H9 (cell line): ENCODE data around the gene LRRC7. TPM values are rescaled to one million over a fixed set of nuclear protein-coding genes. Genes with fewer than 3 reads are reported as not detected.

Experiments used
- DNase-seq: peaks from one replicate; pipeline ENCODE4 v3.0.0-alpha.2; 2017
- H2AFZ ChIP-seq: one replicate; pipeline ENCODE4 v1.6.1; 2013; ENCODE audit warnings: mild to moderate bottlenecking, low read length, control low read depth, moderate library complexity
- H2AK5ac ChIP-seq: 2 replicates; pipeline ENCODE4 v1.6.1; 2013; ENCODE audit warnings: low read length, control low read depth, mixed read lengths; ENCODE audit not compliant: insufficient read length
- H2BK120ac ChIP-seq: one replicate; pipeline ENCODE4 v1.6.1; 2013; ENCODE audit warnings: low read depth, mild to moderate bottlenecking, low read length, control low read depth, inconsistent platforms; ENCODE audit not compliant: poor library complexity, severe bottlenecking
- H2BK12ac ChIP-seq: 2 replicates; pipeline ENCODE4 v1.6.1; 2013; ENCODE audit warnings: low read length, control low read depth, mixed read lengths, low read depth; ENCODE audit not compliant: insufficient read length
- H2BK15ac ChIP-seq: 2 replicates; pipeline ENCODE4 v1.6.1; 2013; ENCODE audit warnings: low read depth, low read length, control low read depth
- H2BK20ac ChIP-seq: one replicate; pipeline ENCODE4 v1.6.1; 2013; ENCODE audit warnings: low read depth, mild to moderate bottlenecking, low read length, control low read depth, inconsistent platforms; ENCODE audit not compliant: poor library complexity, severe bottlenecking
- H2BK5ac ChIP-seq: 2 replicates; pipeline ENCODE4 v1.6.1; 2013; ENCODE audit warnings: low read length, control low read depth, mixed read lengths; ENCODE audit not compliant: insufficient read length
- H3K14ac ChIP-seq: 2 replicates; pipeline ENCODE4 v1.6.1; 2013; ENCODE audit warnings: low read length, control low read depth; ENCODE audit not compliant: insufficient read depth
- H3K18ac ChIP-seq: 2 replicates; pipeline ENCODE4 v1.6.1; 2013; ENCODE audit warnings: low read depth, mild to moderate bottlenecking, mixed read lengths, low read length, control low read depth; ENCODE audit not compliant: insufficient read length
- H3K23ac ChIP-seq: 2 replicates; pipeline ENCODE4 v1.6.1; 2013; ENCODE audit warnings: low read length, control low read depth, mixed read lengths, low read depth; ENCODE audit not compliant: insufficient read length
- H3K23me2 ChIP-seq: 2 replicates; pipeline ENCODE4 v1.6.1; 2013; ENCODE audit warnings: low read depth, mild to moderate bottlenecking, mixed read lengths, low read length, control low read depth; ENCODE audit not compliant: insufficient read length, poor library complexity, severe bottlenecking
- H3K27ac ChIP-seq: 2 replicates; pipeline ENCODE4 v1.5.1; 2013; ENCODE audit warnings: low read length, control low read depth, mixed read lengths, low read depth; ENCODE audit not compliant: insufficient read length
- H3K27me3 ChIP-seq: 2 replicates; pipeline ENCODE4 v1.6.1; 2013; ENCODE audit warnings: low read length, control low read depth, inconsistent platforms; ENCODE audit not compliant: insufficient read depth
- H3K4ac ChIP-seq: 2 replicates; pipeline ENCODE4 v1.6.1; 2013; ENCODE audit warnings: low read depth, mild to moderate bottlenecking, control low read depth, inconsistent platforms, low read length, moderate library complexity
- H3K4me1 ChIP-seq: 2 replicates; pipeline ENCODE4 v1.6.1; 2013; ENCODE audit warnings: low read length, control low read depth, inconsistent platforms; ENCODE audit not compliant: insufficient read depth
- H3K4me2 ChIP-seq: 2 replicates; pipeline ENCODE4 v1.6.1; 2013; ENCODE audit warnings: low read length, control low read depth, mixed read lengths; ENCODE audit not compliant: insufficient read length, insufficient read depth
- H3K56ac ChIP-seq: 2 replicates; pipeline ENCODE4 v1.6.1; 2013; ENCODE audit warnings: low read depth, mild to moderate bottlenecking, mixed read lengths, low read length, control low read depth; ENCODE audit not compliant: insufficient read length
- H3K79me1 ChIP-seq: 2 replicates; pipeline ENCODE4 v1.6.1; 2013; ENCODE audit warnings: low read depth, mild to moderate bottlenecking, moderate library complexity, low read length, control low read depth, inconsistent platforms; ENCODE audit not compliant: insufficient read depth, poor library complexity, severe bottlenecking
- H3K79me2 ChIP-seq: 2 replicates; pipeline ENCODE4 v1.6.1; 2013; ENCODE audit warnings: low read length, control low read depth, inconsistent platforms; ENCODE audit not compliant: insufficient read depth
- H3K9ac ChIP-seq: 2 replicates; pipeline ENCODE4 v1.6.1; 2013; ENCODE audit warnings: low read length, control low read depth, mixed read lengths; ENCODE audit not compliant: insufficient read length; ENCODE audit errors: extremely low read depth
- H3K9me3 ChIP-seq: one replicate; pipeline ENCODE4 v1.6.1; 2013; ENCODE audit warnings: low read depth, low read length, inconsistent platforms; ENCODE audit not compliant: control insufficient read depth
- H3T11ph ChIP-seq: one replicate; pipeline ENCODE4 v1.6.1; 2013; ENCODE audit warnings: mild to moderate bottlenecking, low read length, control low read depth, inconsistent platforms
- H4K20me1 ChIP-seq: one replicate; pipeline ENCODE4 v1.6.1; 2013; ENCODE audit not compliant: control insufficient read depth, insufficient read length, insufficient read depth
- H4K5ac ChIP-seq: 2 replicates; pipeline ENCODE4 v1.6.1; 2013; ENCODE audit warnings: low read depth, mild to moderate bottlenecking, mixed read lengths, low read length, control low read depth; ENCODE audit not compliant: insufficient read length
- H4K8ac ChIP-seq: replicated peaks from 2 replicates; pipeline ENCODE4 v1.6.1; 2013; ENCODE audit warnings: low read length, control low read depth, mixed read lengths, low read depth; ENCODE audit not compliant: insufficient read length
- H4K91ac ChIP-seq: 2 replicates; pipeline ENCODE4 v1.6.1; 2013; ENCODE audit warnings: low read depth, mild to moderate bottlenecking, moderate library complexity, mixed read lengths, low read length, control low read depth; ENCODE audit not compliant: insufficient read length
- H3K27ac Mint-ChIP-seq, 3 experiments: 2 replicates in 2 of 3; 3 replicates in 1 of 3; pipeline ENCODE4 v1.8.0; 2020 to 2021; ENCODE audit warnings: mixed read lengths in 3 of 3, mild to moderate bottlenecking in 1 of 3, moderate library complexity in 1 of 3
- H3K27me3 Mint-ChIP-seq: 2 replicates; pipeline ENCODE4 v1.8.0; 2021; ENCODE audit warnings: low read depth, mild to moderate bottlenecking, moderate library complexity, mixed read lengths
- H3K36me3 Mint-ChIP-seq, 3 experiments: 2 replicates in 2 of 3; 3 replicates in 1 of 3; pipeline ENCODE4 v1.8.0; 2020 to 2021; ENCODE audit warnings: low read depth in 3 of 3, mixed read lengths in 3 of 3; ENCODE audit not compliant: insufficient read depth in 1 of 3
- H3K4me1 Mint-ChIP-seq, 2 experiments: 2 replicates each; pipeline ENCODE4 v1.8.0; 2020; ENCODE audit warnings: mixed read lengths in 2 of 2
- H3K4me3 Mint-ChIP-seq, 2 experiments: 2 replicates in 1 of 2; 3 replicates in 1 of 2; pipeline ENCODE4 v1.8.0; 2020 to 2021; ENCODE audit warnings: mild to moderate bottlenecking in 2 of 2, mixed read lengths in 2 of 2, moderate library complexity in 1 of 2
- H3K9me3 Mint-ChIP-seq, 2 experiments: 2 replicates in 1 of 2; 3 replicates in 1 of 2; pipeline ENCODE4 v1.8.0; 2020; ENCODE audit warnings: mild to moderate bottlenecking in 2 of 2, mixed read lengths in 2 of 2, moderate library complexity in 1 of 2
- WGBS: extraction: QIAGEN DNeasy Blood & Tissue Kit; methylation state at CpG from one replicate; pipeline ENCODE4 v1.1.7; 2013; ENCODE audit warnings: missing lambda C conversion rate, low lambda C conversion rate, mixed read lengths; ENCODE audit not compliant: insufficient read length; ENCODE audit errors: extremely low coverage; 5-methylcytosine and 5-hydroxymethylcytosine counted together
- total RNA-seq: library from RNA; stranded (reverse); gene quantifications from 2 replicates; pipeline ENCODE4 v1.2.1, GENCODE V29; 2021
- TF ChIP-seq, protein P1 (sequence below): fragments of 200-600 bp; sonication (generic); conservative IDR thresholded peaks from 3 replicates; pipeline ENCODE4 v1.8.0; 2021; ENCODE audit warnings: antibody characterized with exemption, mild to moderate bottlenecking

The LRRC7 gene
- total RNA-seq, 1 experiment from 2014 or later: not detected

DNA sequence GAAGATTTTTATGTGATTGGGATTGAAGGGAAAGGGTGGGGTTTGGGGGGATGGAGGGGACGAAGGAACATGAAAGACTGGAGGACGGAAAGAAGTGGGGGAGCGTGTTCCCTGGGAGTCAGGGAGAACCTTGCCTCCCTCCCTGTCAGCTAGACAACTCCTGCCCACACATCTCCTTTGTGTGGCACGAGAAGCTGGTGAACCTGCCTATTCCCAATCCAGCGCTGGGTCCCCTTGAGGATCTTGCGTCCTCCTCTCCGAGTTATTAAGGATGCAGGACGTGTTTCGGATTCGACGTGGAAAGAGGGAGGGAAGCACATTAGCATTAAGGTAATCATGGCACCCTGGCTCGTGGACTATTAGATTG lies 1.4 kb downstream of the LRRC7 start:
- WGBS: no CpG with 5 or more reads among the region's 12 CpGs
- Histone ChIP-seq H3K23me2 (peaks cover 18% of the 10 kb centered on the region), H3K4me1 (no peaks in the 10 kb centered on the region), H4K5ac (no peak overlapping the region), H3K4ac (no peak overlapping the region), H3K27me3 (peaks cover 22% of the 10 kb centered on the region), H3K23ac (no peak overlapping the region), H3K27ac (no peak overlapping the region), H4K20me1 (no peaks in the 10 kb centered on the region), H2BK15ac (no peak overlapping the region), H2AK5ac (no peak overlapping the region), H2BK5ac (no peak overlapping the region), H3K9ac (no peak overlapping the region), H2BK120ac (no peak overlapping the region), H3K79me2 (no peaks in the 10 kb centered on the region), H2BK12ac (no peak overlapping the region), H3K18ac (no peak overlapping the region), H2BK20ac (no peak overlapping the region), H4K91ac (no peak overlapping the region), H3K56ac (no peak overlapping the region), H3K4me2 (peak overlapping the region; percentile 84), H3K14ac (no peak overlapping the region), H3T11ph (no peak overlapping the region), H4K8ac (no peak overlapping the region), H2AFZ (no peak overlapping the region), H3K9me3 (no peaks in the 10 kb centered on the region), H3K79me1 (no peaks in the 10 kb centered on the region)
- DNase-seq: no peak
- Mint-ChIP-seq H3K4me3 (peak overlapping the region; percentile 75 to 92), H3K27ac (no peak overlapping the region), H3K9me3 (no peaks in the 10 kb centered on the region; a peak in 2 of 5 replicates), H3K36me3 (no peaks in the 10 kb centered on the region; a peak in 1 of 7 replicates), H3K4me1 (peaks cover 20% of the 10 kb centered on the region in 2 experiments), H3K27me3 (peaks cover 91% of the 10 kb centered on the region)
- TF ChIP-seq, protein P1, sequence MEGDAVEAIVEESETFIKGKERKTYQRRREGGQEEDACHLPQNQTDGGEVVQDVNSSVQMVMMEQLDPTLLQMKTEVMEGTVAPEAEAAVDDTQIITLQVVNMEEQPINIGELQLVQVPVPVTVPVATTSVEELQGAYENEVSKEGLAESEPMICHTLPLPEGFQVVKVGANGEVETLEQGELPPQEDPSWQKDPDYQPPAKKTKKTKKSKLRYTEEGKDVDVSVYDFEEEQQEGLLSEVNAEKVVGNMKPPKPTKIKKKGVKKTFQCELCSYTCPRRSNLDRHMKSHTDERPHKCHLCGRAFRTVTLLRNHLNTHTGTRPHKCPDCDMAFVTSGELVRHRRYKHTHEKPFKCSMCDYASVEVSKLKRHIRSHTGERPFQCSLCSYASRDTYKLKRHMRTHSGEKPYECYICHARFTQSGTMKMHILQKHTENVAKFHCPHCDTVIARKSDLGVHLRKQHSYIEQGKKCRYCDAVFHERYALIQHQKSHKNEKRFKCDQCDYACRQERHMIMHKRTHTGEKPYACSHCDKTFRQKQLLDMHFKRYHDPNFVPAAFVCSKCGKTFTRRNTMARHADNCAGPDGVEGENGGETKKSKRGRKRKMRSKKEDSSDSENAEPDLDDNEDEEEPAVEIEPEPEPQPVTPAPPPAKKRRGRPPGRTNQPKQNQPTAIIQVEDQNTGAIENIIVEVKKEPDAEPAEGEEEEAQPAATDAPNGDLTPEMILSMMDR: no peak
